Tibial nerve (tissue), 4 donors: ENCODE results near the gene C1orf198.

Experiments used
- EP300 ChIP-seq, 2 donors: sonication (generic); formaldehyde crosslinking; IDR thresholded peaks; one replicate each; pipeline ENCODE4 v1.6.1; 2017; ENCODE audit warnings: antibody characterized with exemption in 2 of 2, mild to moderate bottlenecking in 1 of 2
- TF ChIP-seq, protein P1 (sequence below), 5 experiments: fragments of 200-600 bp in 3 of 5; fragments of 450-650 bp in 2 of 5; sonication (generic) in 3 of 5; IDR thresholded peaks; one replicate each; pipeline ENCODE4 v1.5.1; 2016 to 2019; ENCODE audit warnings: antibody characterized with exemption in 5 of 5, mild to moderate bottlenecking in 3 of 5, moderate library complexity in 2 of 5

DNA sequence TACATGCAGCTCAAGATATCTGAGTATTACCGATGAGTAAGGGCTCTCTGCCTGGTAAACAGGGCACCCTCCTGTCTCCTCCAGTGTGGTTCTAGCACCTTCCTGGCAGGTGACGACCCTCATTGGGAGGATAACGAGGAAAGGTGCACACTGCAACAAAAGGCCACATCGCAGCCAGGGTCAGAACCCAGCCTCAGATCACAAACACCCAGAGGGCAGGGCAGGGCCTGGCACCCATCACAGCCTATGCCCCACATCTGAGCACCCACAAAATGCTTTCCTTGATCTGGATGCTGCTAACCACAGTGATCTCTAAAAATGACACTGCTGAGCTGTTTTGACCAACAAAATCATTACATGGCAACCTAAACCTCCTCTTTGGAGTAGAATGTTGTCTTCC, 23.8 kb downstream of the C1orf198 start:
- TF ChIP-seq, protein P1, sequence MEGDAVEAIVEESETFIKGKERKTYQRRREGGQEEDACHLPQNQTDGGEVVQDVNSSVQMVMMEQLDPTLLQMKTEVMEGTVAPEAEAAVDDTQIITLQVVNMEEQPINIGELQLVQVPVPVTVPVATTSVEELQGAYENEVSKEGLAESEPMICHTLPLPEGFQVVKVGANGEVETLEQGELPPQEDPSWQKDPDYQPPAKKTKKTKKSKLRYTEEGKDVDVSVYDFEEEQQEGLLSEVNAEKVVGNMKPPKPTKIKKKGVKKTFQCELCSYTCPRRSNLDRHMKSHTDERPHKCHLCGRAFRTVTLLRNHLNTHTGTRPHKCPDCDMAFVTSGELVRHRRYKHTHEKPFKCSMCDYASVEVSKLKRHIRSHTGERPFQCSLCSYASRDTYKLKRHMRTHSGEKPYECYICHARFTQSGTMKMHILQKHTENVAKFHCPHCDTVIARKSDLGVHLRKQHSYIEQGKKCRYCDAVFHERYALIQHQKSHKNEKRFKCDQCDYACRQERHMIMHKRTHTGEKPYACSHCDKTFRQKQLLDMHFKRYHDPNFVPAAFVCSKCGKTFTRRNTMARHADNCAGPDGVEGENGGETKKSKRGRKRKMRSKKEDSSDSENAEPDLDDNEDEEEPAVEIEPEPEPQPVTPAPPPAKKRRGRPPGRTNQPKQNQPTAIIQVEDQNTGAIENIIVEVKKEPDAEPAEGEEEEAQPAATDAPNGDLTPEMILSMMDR (IDR thresholded peaks at IDR 0.05) = no peak
- no peak for TF ChIP-seq EP300 (IDR thresholded peaks at IDR 0.05)
